ENCODE data around the gene ZFYVE16. TPM values are rescaled to one million over a fixed set of nuclear protein-coding genes. Genes with fewer than 3 reads are reported as not detected.

ZFYVE16 gene
- total RNA-seq (2012; rRNA removed), result 15.5 and 18.5 TPM in 2 replicates

GRCh38 chr5:80407735-80408483 is at the start of gene ZFYVE16:
TSS of gene ZFYVE16 (plus strand) at chr5:80408064. CDS start at chr5:80434148, 26,084 bp downstream.
- Histone ChIP-seq H3K27me3 (ENCODE audit: control insufficient read depth, insufficient read depth, low read length) (no peaks in the 10 kb centered on the region), H3K36me3 (ENCODE audit: insufficient read depth, low read length) (peaks cover 5% of the 10 kb centered on the region), H3K9me3 (replicated peaks; ENCODE audit: low read length) (no peaks in the 10 kb centered on the region), H3K4me1 (ENCODE audit: control insufficient read depth, insufficient read depth, low read length) (peaks cover 20% of the 10 kb centered on the region), H3K9ac (ENCODE audit: low read depth, low read length) (peak within 1 kb of the TSS; percentile 89), H3K4me3 (ENCODE audit: low read length) (peak within 1 kb of the TSS; percentile 83), H3K4me2 (ENCODE audit: low read length) (peak within 1 kb of the TSS; percentile 87)

- no peak overlapping the region for H3K9ac ChIP-seq (ENCODE audit: low read depth, low read length)
- H3K9me3 ChIP-seq (replicated peaks; ENCODE audit: low read length), result no peaks in the 10 kb centered on the region
- H3K4me1 ChIP-seq (ENCODE audit: control insufficient read depth, insufficient read depth, low read length), result no peaks in the 10 kb centered on the region
- H3K4me3 ChIP-seq (ENCODE audit: low read length), result no peak overlapping the region
- H3K36me3 ChIP-seq (ENCODE audit: insufficient read depth, low read length), result no peaks in the 10 kb centered on the region
- H3K4me2 ChIP-seq (ENCODE audit: low read length), result no peak overlapping the region
- H3K27me3 ChIP-seq (ENCODE audit: control insufficient read depth, insufficient read depth, low read length), result no peaks in the 10 kb centered on the region
These were observed 46.9 kb upstream of the ZFYVE16 start for GRCh38 chr5:80360914-80361444.

DNA sequence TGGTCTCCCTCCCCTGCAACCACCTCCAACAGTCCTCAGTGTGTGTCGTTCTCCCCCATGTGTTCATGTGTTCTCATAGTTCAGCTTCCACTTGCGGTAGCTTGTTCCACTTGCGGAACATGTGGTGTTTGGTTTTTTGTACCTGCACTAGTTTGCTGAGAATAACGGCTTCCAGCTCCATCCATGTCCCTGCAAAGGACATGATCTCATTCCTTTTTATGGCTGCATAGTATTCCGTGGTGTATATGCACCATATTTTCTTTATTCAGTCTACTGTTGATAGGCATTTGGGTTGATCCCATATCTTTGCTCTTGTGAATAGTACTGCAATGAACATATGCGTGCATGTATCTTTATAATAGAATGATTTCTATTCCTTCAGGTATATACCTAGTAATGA is 43.0 kb upstream of the ZFYVE16 start:
- H3K4me1 ChIP-seq (ENCODE audit: control insufficient read depth, insufficient read depth, low read length), result no peaks in the 10 kb centered on the region
- H3K4me2 ChIP-seq (ENCODE audit: low read length), result no peak overlapping the region
- no peaks in the 10 kb centered on the region for H3K27me3 ChIP-seq (ENCODE audit: control insufficient read depth, insufficient read depth, low read length)
- no peak overlapping the region for H3K9ac ChIP-seq (ENCODE audit: low read depth, low read length)
- no peaks in the 10 kb centered on the region for H3K9me3 ChIP-seq (replicated peaks; ENCODE audit: low read length)
- H3K36me3 ChIP-seq (ENCODE audit: insufficient read depth, low read length), result no peaks in the 10 kb centered on the region
- H3K4me3 ChIP-seq (ENCODE audit: low read length), result no peak overlapping the region

- Histone ChIP-seq H3K4me1 (ENCODE audit: control insufficient read depth, insufficient read depth, low read length) (no peaks in the 10 kb centered on the region), H3K9me3 (replicated peaks; ENCODE audit: low read length) (no peaks in the 10 kb centered on the region), H3K4me2 (ENCODE audit: low read length) (no peak overlapping the region), H3K36me3 (ENCODE audit: insufficient read depth, low read length) (no peaks in the 10 kb centered on the region), H3K4me3 (ENCODE audit: low read length) (no peak overlapping the region), H3K9ac (ENCODE audit: low read depth, low read length) (no peak overlapping the region), H3K27me3 (ENCODE audit: control insufficient read depth, insufficient read depth, low read length) (no peaks in the 10 kb centered on the region)
These were observed 39.0 kb upstream of the ZFYVE16 start for GRCh38 chr5:80368661-80369480.

GRCh38 chr5:80369521-80369920 is 38.3 kb upstream of the ZFYVE16 start:
- no peaks in the 10 kb centered on the region for H3K27me3 ChIP-seq (ENCODE audit: control insufficient read depth, insufficient read depth, low read length)
- no peaks in the 10 kb centered on the region for H3K9me3 ChIP-seq (replicated peaks; ENCODE audit: low read length)
- H3K9ac ChIP-seq (ENCODE audit: low read depth, low read length), result no peak overlapping the region
- H3K36me3 ChIP-seq (ENCODE audit: insufficient read depth, low read length), result no peaks in the 10 kb centered on the region
- H3K4me1 ChIP-seq (ENCODE audit: control insufficient read depth, insufficient read depth, low read length), result no peaks in the 10 kb centered on the region
- no peak overlapping the region for H3K4me3 ChIP-seq (ENCODE audit: low read length)
- no peak overlapping the region for H3K4me2 ChIP-seq (ENCODE audit: low read length)

DNA sequence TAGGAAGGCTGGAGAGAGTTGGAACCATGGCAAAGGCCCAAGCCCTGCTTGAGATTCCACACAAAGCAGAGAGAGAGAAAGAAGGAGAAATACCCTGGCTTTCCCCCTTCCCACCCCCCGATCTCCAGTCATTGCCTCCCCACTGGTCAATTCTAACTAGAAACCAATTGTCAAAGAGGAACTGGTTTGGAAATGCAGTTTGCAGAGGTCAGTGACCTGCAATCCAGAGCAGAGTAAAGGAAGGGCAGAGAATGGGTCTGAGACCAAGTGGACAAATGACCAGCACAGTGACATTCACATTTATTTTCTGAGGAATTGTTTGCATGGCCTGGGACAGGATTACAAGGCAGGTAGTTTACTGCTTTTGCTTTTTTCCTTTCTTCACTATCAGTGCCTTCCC is 37.5 kb upstream of the ZFYVE16 start:
- no peak overlapping the region for H3K4me2 ChIP-seq (ENCODE audit: low read length)

GRCh38 chr5:80372780-80373179 is 35.1 kb upstream of the ZFYVE16 start:
- Histone ChIP-seq H3K9ac (ENCODE audit: low read depth, low read length) (no peak overlapping the region), H3K4me2 (ENCODE audit: low read length) (no peak overlapping the region), H3K27me3 (ENCODE audit: control insufficient read depth, insufficient read depth, low read length) (peaks cover 4% of the 10 kb centered on the region), H3K4me3 (ENCODE audit: low read length) (no peak overlapping the region), H3K36me3 (ENCODE audit: insufficient read depth, low read length) (no peaks in the 10 kb centered on the region), H3K4me1 (ENCODE audit: control insufficient read depth, insufficient read depth, low read length) (no peaks in the 10 kb centered on the region), H3K9me3 (replicated peaks; ENCODE audit: low read length) (no peaks in the 10 kb centered on the region)

More for the DNA sequence above, 37.5 kb upstream of the ZFYVE16 start:
- Histone ChIP-seq H3K9me3 (replicated peaks; ENCODE audit: low read length) (no peaks in the 10 kb centered on the region), H3K4me1 (ENCODE audit: control insufficient read depth, insufficient read depth, low read length) (no peaks in the 10 kb centered on the region), H3K9ac (ENCODE audit: low read depth, low read length) (no peak overlapping the region), H3K4me3 (ENCODE audit: low read length) (no peak overlapping the region), H3K27me3 (ENCODE audit: control insufficient read depth, insufficient read depth, low read length) (no peaks in the 10 kb centered on the region), H3K36me3 (ENCODE audit: insufficient read depth, low read length) (no peaks in the 10 kb centered on the region)

DNA sequence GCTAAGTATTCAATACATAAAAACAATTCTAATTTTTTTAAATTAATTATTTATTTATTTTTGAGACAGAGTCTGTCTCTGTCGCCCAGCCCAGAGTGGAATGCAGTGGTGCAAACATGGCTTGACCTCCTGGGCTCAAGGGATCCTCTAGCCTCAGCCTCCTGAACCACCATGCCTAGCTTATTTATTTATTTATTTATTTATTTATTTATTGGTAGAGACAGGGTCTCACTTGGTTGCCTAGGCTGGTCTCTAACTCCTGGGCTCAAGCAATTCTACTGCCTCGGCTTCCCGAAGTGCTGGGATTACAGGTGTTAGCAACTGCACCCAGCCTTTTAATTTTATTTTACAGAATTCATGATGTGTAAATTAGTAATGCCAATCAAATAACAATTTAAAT is 33.7 kb upstream of the ZFYVE16 start:
- Histone ChIP-seq H3K9me3 (replicated peaks; ENCODE audit: low read length) (no peaks in the 10 kb centered on the region), H3K4me3 (ENCODE audit: low read length) (no peak overlapping the region), H3K4me1 (ENCODE audit: control insufficient read depth, insufficient read depth, low read length) (no peaks in the 10 kb centered on the region), H3K4me2 (ENCODE audit: low read length) (no peak overlapping the region), H3K36me3 (ENCODE audit: insufficient read depth, low read length) (no peaks in the 10 kb centered on the region), H3K27me3 (ENCODE audit: control insufficient read depth, insufficient read depth, low read length) (peaks cover 4% of the 10 kb centered on the region), H3K9ac (ENCODE audit: low read depth, low read length) (no peak overlapping the region)

DNA sequence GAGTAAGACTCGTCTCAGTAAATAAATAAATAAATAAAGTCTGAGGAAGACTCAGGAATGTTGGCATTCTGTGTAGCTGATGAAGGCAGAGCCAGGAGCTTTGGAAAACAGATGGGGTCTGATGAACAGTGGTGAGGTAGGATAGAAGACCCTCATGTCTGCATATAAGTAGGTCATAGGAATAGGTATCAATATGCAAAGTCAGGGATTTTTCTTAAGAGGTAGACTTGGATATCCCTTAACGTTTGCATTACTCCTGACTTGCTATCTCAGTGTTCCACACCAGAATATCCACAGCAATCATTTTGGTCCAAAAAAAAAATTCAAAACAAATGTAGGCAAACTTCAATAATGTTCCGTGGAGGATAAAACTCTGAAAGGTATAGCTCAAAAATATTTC is 31.3 kb upstream of the ZFYVE16 start:
- H3K36me3 ChIP-seq (ENCODE audit: insufficient read depth, low read length), result no peaks in the 10 kb centered on the region
- H3K9me3 ChIP-seq (replicated peaks; ENCODE audit: low read length), result no peaks in the 10 kb centered on the region
- H3K4me3 ChIP-seq (ENCODE audit: low read length), result no peak overlapping the region
- peaks cover 4% of the 10 kb centered on the region for H3K27me3 ChIP-seq (ENCODE audit: control insufficient read depth, insufficient read depth, low read length)
- no peak overlapping the region for H3K9ac ChIP-seq (ENCODE audit: low read depth, low read length)
- H3K4me1 ChIP-seq (ENCODE audit: control insufficient read depth, insufficient read depth, low read length), result no peaks in the 10 kb centered on the region
- no peak overlapping the region for H3K4me2 ChIP-seq (ENCODE audit: low read length)

DNA sequence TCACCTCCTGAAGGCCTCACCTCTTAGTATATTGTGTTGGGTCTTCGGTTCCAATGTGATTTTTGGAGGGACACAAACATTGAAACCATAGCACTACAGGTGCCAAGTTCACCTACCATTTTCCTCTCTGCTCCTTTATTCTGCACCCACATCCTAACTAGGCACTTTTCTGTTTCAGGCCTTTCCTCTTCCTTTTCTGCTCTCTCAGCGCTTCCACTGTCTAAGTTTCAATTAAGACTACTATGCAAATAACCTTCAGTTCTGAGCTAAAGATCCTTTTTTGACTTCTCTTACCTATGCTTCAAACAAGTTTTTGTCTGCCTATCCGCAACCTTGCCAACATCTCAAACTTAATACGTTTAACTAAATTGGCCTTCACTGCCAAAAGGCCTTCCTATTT is 25.4 kb upstream of the ZFYVE16 start:
- no peaks in the 10 kb centered on the region for H3K9me3 ChIP-seq (replicated peaks; ENCODE audit: low read length)

DNA sequence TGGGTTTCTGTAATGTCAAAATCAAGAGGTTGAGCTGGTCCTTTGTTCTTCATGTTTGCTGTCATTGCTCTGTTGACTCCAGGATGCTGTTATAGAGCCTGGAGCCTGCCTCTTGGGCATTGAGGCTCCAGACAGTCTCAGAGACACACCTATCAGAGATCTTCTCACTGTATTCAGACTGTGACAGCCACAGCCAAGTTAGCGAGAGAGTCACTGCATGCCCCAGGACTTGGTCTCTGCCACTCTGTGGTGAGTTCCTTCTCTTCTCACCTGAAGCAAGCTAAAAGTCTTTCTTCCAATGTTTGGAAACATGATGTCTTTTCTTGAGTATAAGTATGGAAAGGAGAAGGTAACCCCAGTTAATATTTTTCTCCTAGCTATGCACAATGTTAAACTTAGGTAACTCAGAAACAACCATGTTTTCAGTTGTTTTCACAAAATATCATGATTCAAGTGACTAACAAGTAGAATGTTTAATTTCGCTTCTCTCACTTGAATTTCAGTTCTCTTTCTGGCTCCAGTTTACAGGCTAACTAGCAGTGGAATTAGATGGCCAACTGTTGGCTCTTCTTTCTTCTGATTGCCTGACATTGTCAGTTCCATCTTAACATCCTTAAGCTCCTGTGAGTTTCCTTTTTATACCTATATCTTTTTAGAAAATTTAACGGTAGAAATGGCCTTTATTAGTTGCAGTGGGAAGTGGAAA is 20.6 kb upstream of the ZFYVE16 start:
- peaks cover 4% of the 10 kb centered on the region for H3K27me3 ChIP-seq (ENCODE audit: control insufficient read depth, insufficient read depth, low read length)
- no peak overlapping the region for H3K4me3 ChIP-seq (ENCODE audit: low read length)
- no peaks in the 10 kb centered on the region for H3K36me3 ChIP-seq (ENCODE audit: insufficient read depth, low read length)
- no peak overlapping the region for H3K4me2 ChIP-seq (ENCODE audit: low read length)
- no peak overlapping the region for H3K9ac ChIP-seq (ENCODE audit: low read depth, low read length)
- no peaks in the 10 kb centered on the region for H3K4me1 ChIP-seq (ENCODE audit: control insufficient read depth, insufficient read depth, low read length)
- no peaks in the 10 kb centered on the region for H3K9me3 ChIP-seq (replicated peaks; ENCODE audit: low read length)

More for the DNA sequence above, 25.4 kb upstream of the ZFYVE16 start:
- no peak overlapping the region for H3K4me2 ChIP-seq (ENCODE audit: low read length)
- no peaks in the 10 kb centered on the region for H3K4me1 ChIP-seq (ENCODE audit: control insufficient read depth, insufficient read depth, low read length)
- no peak overlapping the region for H3K9ac ChIP-seq (ENCODE audit: low read depth, low read length)
- no peak overlapping the region for H3K4me3 ChIP-seq (ENCODE audit: low read length)
- H3K36me3 ChIP-seq (ENCODE audit: insufficient read depth, low read length), result no peaks in the 10 kb centered on the region
- peaks cover 4% of the 10 kb centered on the region for H3K27me3 ChIP-seq (ENCODE audit: control insufficient read depth, insufficient read depth, low read length)

Data from skeletal muscle satellite cell (primary cell).